Subcutaneous abdominal adipose tissue (tissue), 5 donors: Measurements from ENCODE around the gene HRCT1.
"Not testable (repeated sequence)": the region's sequence is repeated elsewhere in the genome, so short reads cannot be mapped to it uniquely, and the experiment has no call there.

Experiments used
- H3K27ac ChIP-seq: one replicate; pipeline ENCODE4 v1.7.0; 2013; ENCODE audit warnings: low read depth, mild to moderate bottlenecking, inconsistent platforms, low read length, moderate library complexity
- H3K27me3 ChIP-seq, 5 donors: one replicate each; pipeline ENCODE4 v1.7.0; 2013; ENCODE audit warnings: low read length in 5 of 5, inconsistent platforms in 1 of 5; ENCODE audit not compliant: control insufficient read depth in 5 of 5, insufficient read depth in 4 of 5
- H3K36me3 ChIP-seq, 5 donors: one replicate each; pipeline ENCODE4 v1.7.0; 2013; ENCODE audit warnings: low read length in 5 of 5; ENCODE audit not compliant: control insufficient read depth in 5 of 5, insufficient read depth in 5 of 5
- H3K4me1 ChIP-seq, 5 donors: one replicate each; pipeline ENCODE4 v1.7.0; 2013; ENCODE audit warnings: low read length in 5 of 5, mild to moderate bottlenecking in 3 of 5, moderate library complexity in 1 of 5; ENCODE audit not compliant: control insufficient read depth in 5 of 5, insufficient read depth in 5 of 5
- H3K4me3 ChIP-seq, 5 donors: one replicate each; pipeline ENCODE4 v1.7.0; 2013; ENCODE audit warnings: low read length in 5 of 5, low read depth in 1 of 5
- H3K9ac ChIP-seq, 5 donors: one replicate each; pipeline ENCODE4 v1.7.0; 2013; ENCODE audit warnings: low read length in 5 of 5, mild to moderate bottlenecking in 4 of 5, moderate library complexity in 3 of 5
- H3K9me3 ChIP-seq, 5 donors: one replicate each; pipeline ENCODE4 v1.7.0; 2013; ENCODE audit warnings: low read length in 5 of 5; ENCODE audit not compliant: control insufficient read depth in 5 of 5
- donor health status: healthy.
- donor health status: healthy.
- donor health status: healthy.
- donor health status: healthy.
- donor health status: healthy.

The HRCT1 gene

DNA sequence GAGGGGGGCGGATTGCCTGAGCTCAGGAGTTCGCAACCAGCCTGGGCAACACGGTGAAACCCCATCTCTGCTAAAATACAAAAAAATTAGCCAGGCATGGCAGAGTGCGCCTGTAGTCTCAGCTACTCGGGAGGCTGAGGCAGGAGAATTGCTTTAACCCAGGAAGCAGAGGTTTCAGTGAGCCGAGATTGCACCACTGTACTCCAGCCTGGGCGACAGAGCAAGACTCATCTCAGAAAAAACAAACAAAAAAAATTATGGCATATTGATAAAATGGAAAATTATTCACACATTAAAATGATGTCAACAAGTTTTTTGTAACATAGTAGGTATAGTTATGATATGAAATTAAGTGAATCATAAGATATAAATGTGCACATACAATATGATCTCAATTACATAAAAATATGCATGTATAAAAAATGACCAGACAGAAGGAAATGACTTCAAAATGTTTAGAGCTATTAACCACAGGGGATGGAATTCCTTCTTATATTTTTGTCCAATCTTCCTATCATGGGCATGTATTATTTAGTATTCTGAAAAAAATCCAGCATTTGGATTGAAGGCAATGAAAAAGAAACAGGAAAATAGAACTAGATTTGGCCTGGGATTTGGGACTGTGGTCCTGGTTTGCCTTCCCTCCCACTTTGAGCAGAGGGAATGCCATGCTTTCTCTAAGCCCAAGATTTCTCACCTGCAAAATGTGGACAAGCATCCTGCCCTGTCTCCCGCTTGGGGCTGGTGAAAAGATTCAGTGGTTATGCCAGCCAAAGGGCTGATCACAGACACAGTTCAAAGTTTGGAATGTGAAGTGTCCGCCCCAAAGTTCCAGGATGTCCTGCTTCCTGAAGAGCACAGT lies 22.8 kb downstream of the HRCT1 start:
- H3K9me3 ChIP-seq = no peaks in the 10 kb centered on the region

DNA sequence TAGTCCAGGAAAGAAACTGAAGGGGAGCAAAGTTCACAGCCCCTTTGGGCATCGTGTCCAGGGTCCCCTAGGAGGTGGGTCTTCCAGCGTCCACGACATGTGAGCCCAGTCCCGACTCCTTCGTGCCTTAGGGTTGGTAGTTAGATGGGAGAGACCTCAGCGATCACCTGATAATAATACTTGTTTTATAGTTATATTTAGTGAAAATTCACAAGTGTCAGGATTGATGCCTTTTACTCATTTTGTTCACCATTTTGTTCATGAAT lies 23.4 kb downstream of the HRCT1 start:
- no peaks in the 10 kb centered on the region for H3K36me3 ChIP-seq
- H3K9me3 ChIP-seq = no peaks in the 10 kb centered on the region
- H3K4me1 ChIP-seq = peaks cover 0 to 23% (median 4%) of the 10 kb centered on the region in 5 donors
- peak overlapping the region; percentile 7 for H3K27ac ChIP-seq
- peak overlapping the region in 1 of 5 donors; percentile 53 for H3K4me3 ChIP-seq
- no peak overlapping the region for H3K9ac ChIP-seq
- H3K27me3 ChIP-seq = no peaks in the 10 kb centered on the region

More for the DNA sequence above, 22.8 kb downstream of the HRCT1 start:
- Histone ChIP-seq H3K4me1 (peaks cover 0 to 28% (median 10%) of the 10 kb centered on the region in 5 donors), H3K27me3 (no peaks in the 10 kb centered on the region), H3K27ac (peak overlapping the region; percentile 38), H3K4me3 (peak overlapping the region in 3 of 5 donors; percentile 32 to 53 (median 45)), H3K36me3 (no peaks in the 10 kb centered on the region), H3K9ac (peak overlapping the region in 2 of 5 donors; percentile 35 to 69)

DNA sequence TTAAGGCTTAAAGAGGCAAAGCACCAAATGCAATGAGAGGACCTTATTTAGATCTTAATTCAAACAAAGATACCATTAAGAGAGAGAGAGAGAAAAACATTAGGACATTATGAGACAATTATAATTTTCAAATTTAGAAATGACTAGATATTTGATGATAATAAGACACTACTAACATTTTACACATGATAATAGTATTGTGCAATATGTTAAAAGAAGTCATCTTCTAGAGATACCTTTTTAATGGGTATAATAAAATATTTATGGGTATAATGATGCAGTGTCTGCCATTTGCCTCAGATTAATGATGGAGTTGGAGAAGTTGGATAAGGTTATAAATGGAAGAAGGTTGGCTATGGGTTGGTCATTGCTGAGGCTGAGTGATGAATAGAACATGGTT lies 24.5 kb downstream of the HRCT1 start:
- no peaks in the 10 kb centered on the region for H3K27me3 ChIP-seq
- H3K4me3 ChIP-seq = no peak overlapping the region
- no peak overlapping the region for H3K27ac ChIP-seq
- H3K36me3 ChIP-seq = no peaks in the 10 kb centered on the region
- no peaks in the 10 kb centered on the region for H3K9me3 ChIP-seq
- no peak overlapping the region for H3K9ac ChIP-seq
- peaks cover 0 to 15% (median 3%) of the 10 kb centered on the region in 5 donors for H3K4me1 ChIP-seq

DNA sequence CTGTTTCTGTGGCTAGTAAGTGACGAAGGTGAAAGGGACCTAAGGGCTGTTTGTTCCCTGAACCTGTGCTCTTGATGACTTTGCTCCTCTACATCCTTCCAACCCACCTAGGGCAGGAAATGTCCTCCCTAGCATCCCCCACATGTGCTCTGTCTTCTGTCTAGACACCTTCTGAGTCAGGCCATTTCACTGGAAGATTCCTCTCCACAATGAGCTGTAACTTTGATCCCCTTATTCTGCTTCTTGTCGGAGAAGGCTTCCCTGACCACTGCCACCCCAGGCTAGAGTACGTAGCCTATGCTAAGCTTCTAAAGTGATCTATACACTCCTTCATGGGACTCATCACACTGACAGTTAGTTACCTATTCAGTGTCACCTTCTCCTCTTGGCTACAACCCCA lies 25.0 kb downstream of the HRCT1 start:
- no peaks in the 10 kb centered on the region for H3K27me3 ChIP-seq
- no peak overlapping the region for H3K9ac ChIP-seq
- no peak overlapping the region for H3K4me3 ChIP-seq
- H3K9me3 ChIP-seq = no peaks in the 10 kb centered on the region
- peaks cover 0 to 15% (median 3%) of the 10 kb centered on the region in 5 donors for H3K4me1 ChIP-seq
- no peak overlapping the region for H3K27ac ChIP-seq
- no peaks in the 10 kb centered on the region for H3K36me3 ChIP-seq

DNA sequence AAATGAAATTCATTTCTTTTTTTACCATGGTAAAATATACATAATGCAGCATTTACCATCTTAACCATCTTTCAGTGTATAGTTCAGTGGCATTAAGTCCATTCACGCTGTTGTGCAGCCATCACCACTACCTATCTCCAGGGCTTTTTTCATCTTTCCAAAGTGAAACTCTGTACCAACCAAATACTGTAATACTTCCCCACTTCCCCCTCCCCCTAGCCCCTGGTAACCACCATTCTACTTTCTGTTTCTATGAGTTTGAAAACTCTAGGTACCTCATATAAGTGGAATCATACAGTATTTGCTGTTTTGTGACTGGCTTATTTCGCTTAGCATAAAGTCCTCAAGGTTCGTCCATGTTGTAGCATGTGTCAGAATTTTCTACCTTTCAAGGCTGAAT lies 26.7 kb downstream of the HRCT1 start:
- no peak overlapping the region for H3K9ac ChIP-seq
- H3K27ac ChIP-seq = no peak overlapping the region
- no peak overlapping the region for H3K4me3 ChIP-seq
- no peaks in the 10 kb centered on the region for H3K27me3 ChIP-seq
- no peaks in the 10 kb centered on the region for H3K9me3 ChIP-seq
- H3K4me1 ChIP-seq = peaks cover 0 to 9% (median 3%) of the 10 kb centered on the region in 5 donors
- H3K36me3 ChIP-seq = no peaks in the 10 kb centered on the region

DNA sequence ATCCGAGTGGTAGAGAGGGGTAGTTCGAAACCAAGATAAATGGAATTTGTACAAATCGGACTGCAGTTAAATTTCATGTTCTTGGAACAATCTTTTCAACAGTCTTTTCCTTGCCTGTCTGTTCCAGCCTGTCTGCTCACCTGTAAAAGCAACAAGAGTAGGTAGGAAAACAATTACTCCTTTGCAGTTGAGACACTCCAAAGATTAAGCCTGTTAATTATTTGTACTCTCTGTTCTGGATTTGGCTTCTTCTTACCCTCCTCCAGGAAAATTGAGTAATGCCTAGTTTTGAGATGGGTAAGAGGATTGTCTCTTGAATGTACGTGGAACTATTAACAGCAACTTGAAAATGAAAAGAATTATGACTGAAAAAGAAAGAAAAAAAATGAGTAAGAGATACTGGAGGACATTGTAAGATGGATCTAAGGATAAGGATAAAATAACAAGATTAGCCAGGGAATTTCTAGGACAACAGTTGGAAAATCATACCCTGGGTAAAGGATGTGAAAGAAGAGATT lies 27.6 kb downstream of the HRCT1 start:
- Histone ChIP-seq H3K36me3 (no peaks in the 10 kb centered on the region), H3K27me3 (no peaks in the 10 kb centered on the region), H3K4me1 (peaks cover 0 to 9% (median 3%) of the 10 kb centered on the region in 5 donors), H3K4me3 (no peak overlapping the region), H3K9ac (no peak overlapping the region), H3K9me3 (no peaks in the 10 kb centered on the region), H3K27ac (no peak overlapping the region)

DNA sequence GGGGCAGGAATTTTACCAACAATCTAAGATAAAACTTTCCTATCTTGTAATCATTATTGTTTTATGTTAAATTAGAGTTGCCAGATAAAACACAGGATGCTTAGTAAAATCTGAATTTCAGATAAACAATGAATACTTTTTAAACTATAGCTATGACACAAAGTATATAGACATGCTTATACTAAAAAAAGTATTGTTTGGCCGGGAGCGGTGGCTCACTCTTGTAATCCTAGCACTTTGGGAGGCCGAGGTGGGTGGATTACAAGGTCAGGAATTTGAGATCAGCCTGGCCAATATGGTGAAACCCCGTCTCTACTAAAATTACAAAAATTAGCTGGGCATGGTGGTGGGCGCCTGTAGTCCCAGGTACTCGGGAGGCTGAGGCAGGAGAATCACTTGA lies 28.1 kb downstream of the HRCT1 start:
- H3K4me1 ChIP-seq, H3K27ac ChIP-seq, H3K27me3 ChIP-seq: not testable (repeated sequence)

DNA sequence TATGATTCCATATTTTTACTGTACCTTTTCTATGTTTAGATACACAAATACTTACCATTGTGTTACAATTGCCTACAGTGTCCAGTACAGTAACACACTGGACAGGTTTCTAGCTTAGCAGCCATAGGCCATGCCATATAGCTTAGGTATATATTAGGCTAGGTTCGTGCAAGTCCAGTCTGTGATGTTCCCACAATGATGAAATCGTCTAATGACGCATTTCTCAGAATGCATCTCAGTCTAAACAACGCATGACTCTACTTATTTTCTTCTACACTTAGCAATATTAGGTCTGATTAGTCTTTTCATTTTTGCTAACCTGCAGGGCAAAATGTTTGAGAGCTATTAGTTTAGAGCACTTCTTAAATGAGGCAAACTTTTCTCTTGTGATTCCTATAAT lies 29.3 kb downstream of the HRCT1 start:
- no peaks in the 10 kb centered on the region for H3K9me3 ChIP-seq
- H3K9ac ChIP-seq = no peak overlapping the region
- H3K27ac ChIP-seq = no peak overlapping the region
- H3K4me3 ChIP-seq = no peak overlapping the region
- H3K27me3 ChIP-seq = no peaks in the 10 kb centered on the region
- H3K4me1 ChIP-seq = peaks cover 0 to 3% (median 0%) of the 10 kb centered on the region in 5 donors
- no peaks in the 10 kb centered on the region for H3K36me3 ChIP-seq

More for the DNA sequence above, 28.1 kb downstream of the HRCT1 start:
- H3K9me3 ChIP-seq, H3K36me3 ChIP-seq, H3K9ac ChIP-seq, H3K4me3 ChIP-seq: not testable (repeated sequence)

DNA sequence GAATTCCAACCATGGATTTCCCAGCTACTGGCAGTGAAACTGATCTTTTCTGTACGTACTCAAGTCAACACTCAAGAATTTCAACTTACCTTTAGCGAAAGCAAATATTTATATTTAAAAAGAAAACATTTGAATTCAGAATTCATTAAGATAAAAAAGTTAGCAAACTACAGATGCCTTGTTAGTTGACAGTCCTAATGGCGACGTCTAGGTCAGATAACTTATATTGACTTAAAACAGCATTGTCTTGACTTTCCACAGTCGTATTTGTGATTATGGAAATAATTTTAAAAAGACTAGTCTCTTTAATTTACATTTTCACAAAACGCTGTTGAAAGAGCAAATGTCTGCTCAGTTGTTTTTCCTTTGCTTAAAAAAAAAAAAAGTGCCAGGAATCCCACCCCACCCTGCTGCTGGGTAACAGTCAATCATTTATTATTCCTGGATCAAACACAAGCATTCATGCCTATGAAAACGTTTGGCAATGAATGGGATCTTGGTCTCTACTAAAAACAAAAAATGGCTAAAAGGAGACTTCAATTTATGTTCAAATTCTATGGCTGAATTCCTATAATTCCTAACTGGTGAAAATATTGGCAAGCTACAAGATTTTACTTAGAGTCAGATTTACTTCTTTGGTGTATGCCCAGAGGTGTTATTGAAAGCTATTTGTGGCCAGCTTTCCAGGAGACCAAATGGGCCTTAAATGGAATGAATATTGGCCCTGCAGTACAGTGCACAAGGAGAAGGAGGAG lies 29.9 kb downstream of the HRCT1 start:
- Histone ChIP-seq H3K9ac (no peak overlapping the region), H3K4me1 (peaks cover 0 to 10% (median 0%) of the 10 kb centered on the region in 5 donors), H3K4me3 (no peak overlapping the region), H3K9me3 (no peaks in the 10 kb centered on the region), H3K36me3 (no peaks in the 10 kb centered on the region), H3K27ac (no peak overlapping the region), H3K27me3 (no peaks in the 10 kb centered on the region)

DNA sequence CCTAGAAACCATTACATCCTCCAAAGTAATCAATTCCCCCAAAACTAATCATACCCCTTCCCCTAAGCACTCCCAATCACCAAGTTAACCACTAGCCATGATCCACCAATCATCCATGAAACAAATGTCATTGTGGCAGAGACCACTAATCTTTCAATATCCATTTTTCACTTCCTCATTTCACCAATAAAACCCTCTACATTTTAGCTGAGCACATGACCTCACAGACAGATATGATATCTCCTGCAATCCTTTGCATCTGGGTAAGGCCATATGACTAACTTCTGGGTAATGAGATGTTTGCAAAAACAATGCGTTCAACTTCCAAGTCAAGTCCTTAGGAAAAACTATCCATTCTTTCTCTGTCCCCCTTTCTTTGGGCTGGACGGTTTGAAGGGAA lies 31.2 kb downstream of the HRCT1 start:
- Histone ChIP-seq H3K4me1 (peaks cover 0 to 12% (median 0%) of the 10 kb centered on the region in 5 donors), H3K36me3 (no peaks in the 10 kb centered on the region), H3K9me3 (no peaks in the 10 kb centered on the region), H3K4me3 (no peak overlapping the region), H3K9ac (no peak overlapping the region), H3K27me3 (no peaks in the 10 kb centered on the region), H3K27ac (no peak overlapping the region)
